Stimulated activated CD8-positive, alpha-beta memory T cell treated with anti-CD3 and anti-CD28 coated beads, Interleukin-7, amount 100 ng/mL, for 48 hours (primary cell): Measurements from ENCODE around the gene PIGK.

Source experiments
- DNase-seq, 2 donors: peaks; one replicate each; pipeline ENCODE4 v3.0.0-alpha.2; 2020; ENCODE audit warnings: low read depth in 1 of 2; ENCODE audit errors: extremely low read depth in 1 of 2

The PIGK gene

DNA sequence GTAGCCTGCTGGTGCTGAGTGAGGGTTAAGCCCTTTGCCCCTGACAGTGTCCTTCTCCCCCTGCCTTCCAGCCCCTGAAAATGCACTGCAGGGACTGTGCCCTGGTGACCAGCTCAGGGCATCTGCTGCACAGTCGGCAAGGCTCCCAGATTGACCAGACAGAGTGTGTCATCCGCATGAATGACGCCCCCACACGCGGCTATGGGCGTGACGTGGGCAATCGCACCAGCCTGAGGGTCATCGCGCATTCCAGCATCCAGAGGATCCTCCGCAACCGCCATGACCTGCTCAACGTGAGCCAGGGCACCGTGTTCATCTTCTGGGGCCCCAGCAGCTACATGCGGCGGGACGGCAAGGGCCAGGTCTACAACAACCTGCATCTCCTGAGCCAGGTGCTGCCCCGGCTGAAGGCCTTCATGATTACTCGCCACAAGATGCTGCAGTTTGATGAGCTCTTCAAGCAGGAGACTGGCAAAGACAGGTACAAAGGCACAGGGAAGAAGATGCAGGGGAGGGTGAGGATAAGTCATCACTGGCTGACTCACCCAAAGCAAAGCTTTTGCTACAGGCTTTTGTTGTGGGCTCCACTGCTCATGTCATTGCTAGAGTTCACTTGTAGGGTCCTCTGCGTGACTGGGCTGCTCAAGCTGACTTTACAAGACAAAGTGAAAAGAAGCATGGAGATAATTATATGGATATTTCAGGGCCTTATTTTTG lies 174.9 kb downstream of the PIGK start:
- DNase-seq, result peak in 1 of 2 donors; percentile 2

DNA sequence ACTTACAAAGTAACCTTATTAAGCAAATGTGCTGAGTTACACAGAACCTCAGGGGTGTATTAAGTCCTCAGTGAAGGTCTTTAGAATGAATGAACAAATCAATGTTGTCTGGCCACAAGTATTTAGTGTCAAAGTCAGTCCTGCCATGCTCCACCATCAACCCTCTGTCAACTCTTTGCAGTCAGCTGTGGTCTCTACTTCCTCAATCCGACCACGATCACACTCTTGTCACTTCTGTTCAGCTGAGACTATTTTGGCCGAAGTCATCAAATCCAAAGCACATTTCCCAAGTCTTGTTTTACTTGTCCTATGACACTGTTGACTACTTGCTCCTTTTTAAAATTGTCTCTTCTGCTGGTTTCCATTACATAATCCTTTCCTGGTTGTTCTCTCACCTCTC lies 178.4 kb downstream of the PIGK start:
- DNase-seq, result no peak

DNA sequence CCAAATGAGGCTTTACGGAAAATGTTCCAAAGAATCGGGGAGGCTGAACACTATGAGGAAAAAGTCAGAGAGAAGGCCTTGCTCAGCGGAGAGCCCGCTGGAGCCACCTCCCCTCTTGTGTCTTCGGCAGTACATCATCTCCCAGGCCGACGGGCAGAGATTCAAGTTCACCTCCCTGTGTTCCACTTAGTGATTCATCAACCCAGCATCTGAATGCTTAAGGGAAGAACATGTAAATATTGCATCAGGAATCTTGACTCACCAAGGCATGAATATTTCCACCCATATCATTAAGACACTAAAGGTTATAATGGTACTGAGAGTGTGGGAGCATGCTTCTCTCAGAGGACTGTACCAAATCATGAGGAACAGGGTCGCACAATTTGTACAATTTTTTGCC lies 179.5 kb downstream of the PIGK start:
- DNase-seq, result no peak

- no peak for DNase-seq
These were observed 180.1 kb downstream of the PIGK start for GRCh38 chr1:77039111-77039510.
